ENCODE data around the gene UBAC1.

The UBAC1 gene

DNA sequence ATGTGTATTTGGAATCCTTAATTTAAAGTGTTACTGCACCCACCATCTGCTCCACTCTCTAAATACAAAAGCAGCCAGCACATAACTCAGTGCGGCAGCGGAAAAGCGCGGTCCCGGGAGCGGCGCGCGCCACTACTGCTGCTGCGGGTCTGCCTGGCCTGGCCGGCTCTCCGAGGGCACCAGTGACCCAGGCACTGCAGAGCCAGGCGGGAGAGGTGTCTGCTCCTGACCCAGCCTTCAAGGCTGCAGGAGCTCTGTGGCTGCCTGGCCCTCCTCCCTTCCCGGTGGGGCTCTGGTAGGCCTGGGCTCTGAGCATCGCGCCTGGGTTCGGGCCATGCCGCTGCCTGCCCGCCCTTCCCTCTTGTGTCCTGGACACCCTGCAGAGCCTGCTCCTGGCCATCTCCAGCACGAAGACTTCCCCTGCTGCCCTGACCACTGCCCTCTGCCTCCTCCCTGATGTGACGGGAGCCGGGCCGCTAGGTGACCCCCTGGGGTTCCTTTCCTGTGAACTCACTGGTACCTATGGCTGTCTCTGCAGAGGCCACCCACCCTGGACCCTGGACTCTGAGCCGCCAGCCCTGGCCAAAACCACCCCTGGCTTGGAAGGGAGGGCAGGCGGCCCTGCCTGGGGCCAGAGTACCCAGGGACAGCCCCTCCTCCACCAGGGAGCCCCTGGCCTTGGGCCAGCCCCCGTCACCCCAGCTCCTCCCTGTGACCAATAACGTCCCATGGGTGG lies 32.8 kb upstream of the UBAC1 start:
- TF ChIP-seq, protein P1, sequence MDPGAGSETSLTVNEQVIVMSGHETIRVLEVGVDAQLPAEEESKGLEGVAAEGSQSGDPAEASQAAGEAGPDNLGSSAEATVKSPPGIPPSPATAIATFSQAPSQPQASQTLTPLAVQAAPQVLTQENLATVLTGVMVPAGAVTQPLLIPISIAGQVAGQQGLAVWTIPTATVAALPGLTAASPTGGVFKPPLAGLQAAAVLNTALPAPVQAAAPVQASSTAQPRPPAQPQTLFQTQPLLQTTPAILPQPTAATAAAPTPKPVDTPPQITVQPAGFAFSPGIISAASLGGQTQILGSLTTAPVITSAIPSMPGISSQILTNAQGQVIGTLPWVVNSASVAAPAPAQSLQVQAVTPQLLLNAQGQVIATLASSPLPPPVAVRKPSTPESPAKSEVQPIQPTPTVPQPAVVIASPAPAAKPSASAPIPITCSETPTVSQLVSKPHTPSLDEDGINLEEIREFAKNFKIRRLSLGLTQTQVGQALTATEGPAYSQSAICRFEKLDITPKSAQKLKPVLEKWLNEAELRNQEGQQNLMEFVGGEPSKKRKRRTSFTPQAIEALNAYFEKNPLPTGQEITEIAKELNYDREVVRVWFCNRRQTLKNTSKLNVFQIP (CRISPR knock-in tag; IDR thresholded peaks at IDR 0.05; ENCODE audit: borderline replicate concordance, low read depth): no peak
- no peak for TF ChIP-seq ZNF70 (CRISPR knock-in tag; IDR thresholded peaks at IDR 0.05)
- no peak for TF ChIP-seq ZC3H10 (CRISPR knock-in tag; IDR thresholded peaks at IDR 0.05)
- no peak for TF ChIP-seq ZFP30 (CRISPR knock-in tag; IDR thresholded peaks at IDR 0.05)
- no peak for TF ChIP-seq TCF4 (CRISPR knock-in tag; IDR thresholded peaks at IDR 0.05; ENCODE audit: borderline replicate concordance)
- TF ChIP-seq BACH2 (CRISPR knock-in tag; IDR thresholded peaks at IDR 0.05; ENCODE audit: borderline replicate concordance): no peak
- no peak for TF ChIP-seq CSDC2 (CRISPR knock-in tag; IDR thresholded peaks at IDR 0.05)
- no peak for TF ChIP-seq PPARA (CRISPR knock-in tag; IDR thresholded peaks at IDR 0.05; ENCODE audit: borderline replicate concordance)
- TF ChIP-seq, protein P2, sequence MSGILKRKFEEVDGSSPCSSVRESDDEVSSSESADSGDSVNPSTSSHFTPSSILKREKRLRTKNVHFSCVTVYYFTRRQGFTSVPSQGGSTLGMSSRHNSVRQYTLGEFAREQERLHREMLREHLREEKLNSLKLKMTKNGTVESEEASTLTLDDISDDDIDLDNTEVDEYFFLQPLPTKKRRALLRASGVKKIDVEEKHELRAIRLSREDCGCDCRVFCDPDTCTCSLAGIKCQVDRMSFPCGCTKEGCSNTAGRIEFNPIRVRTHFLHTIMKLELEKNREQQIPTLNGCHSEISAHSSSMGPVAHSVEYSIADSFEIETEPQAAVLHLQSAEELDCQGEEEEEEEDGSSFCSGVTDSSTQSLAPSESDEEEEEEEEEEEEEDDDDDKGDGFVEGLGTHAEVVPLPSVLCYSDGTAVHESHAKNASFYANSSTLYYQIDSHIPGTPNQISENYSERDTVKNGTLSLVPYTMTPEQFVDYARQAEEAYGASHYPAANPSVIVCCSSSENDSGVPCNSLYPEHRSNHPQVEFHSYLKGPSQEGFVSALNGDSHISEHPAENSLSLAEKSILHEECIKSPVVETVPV (CRISPR knock-in tag; IDR thresholded peaks at IDR 0.05): no peak
- TF ChIP-seq, protein P3, sequence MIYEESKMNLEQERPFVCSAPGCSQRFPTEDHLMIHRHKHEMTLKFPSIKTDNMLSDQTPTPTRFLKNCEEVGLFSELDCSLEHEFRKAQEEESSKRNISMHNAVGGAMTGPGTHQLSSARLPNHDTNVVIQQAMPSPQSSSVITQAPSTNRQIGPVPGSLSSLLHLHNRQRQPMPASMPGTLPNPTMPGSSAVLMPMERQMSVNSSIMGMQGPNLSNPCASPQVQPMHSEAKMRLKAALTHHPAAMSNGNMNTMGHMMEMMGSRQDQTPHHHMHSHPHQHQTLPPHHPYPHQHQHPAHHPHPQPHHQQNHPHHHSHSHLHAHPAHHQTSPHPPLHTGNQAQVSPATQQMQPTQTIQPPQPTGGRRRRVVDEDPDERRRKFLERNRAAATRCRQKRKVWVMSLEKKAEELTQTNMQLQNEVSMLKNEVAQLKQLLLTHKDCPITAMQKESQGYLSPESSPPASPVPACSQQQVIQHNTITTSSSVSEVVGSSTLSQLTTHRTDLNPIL (CRISPR knock-in tag; IDR thresholded peaks at IDR 0.05; ENCODE audit: low read depth): no peak
- TF ChIP-seq RARB (CRISPR knock-in tag; IDR thresholded peaks at IDR 0.05): no peak
- no peak for TF ChIP-seq ISL1 (CRISPR knock-in tag; IDR thresholded peaks at IDR 0.05)
- 0 out of 3 replicates have a peak, but pooled peaks have one; percentile 2 for ATAC-seq

DNA sequence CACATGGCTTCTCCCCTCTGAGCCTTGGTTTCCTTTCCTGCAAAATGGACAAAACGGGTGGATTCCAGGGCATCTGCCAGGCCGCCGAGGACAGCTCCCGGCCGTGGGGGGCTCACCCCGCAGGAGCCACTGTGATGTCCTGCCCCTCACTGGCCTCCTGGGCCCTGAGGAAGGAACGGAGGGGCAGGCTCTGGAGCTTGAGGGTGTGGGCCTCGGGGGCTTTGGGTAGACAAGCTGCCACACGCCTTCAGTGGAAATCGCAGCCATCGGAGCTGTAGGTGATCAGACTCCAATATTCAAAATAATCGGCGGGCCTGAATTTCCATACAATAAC lies 32.2 kb upstream of the UBAC1 start:
- no peak; the same call in 2 of the 3 replicates for ATAC-seq
- TF ChIP-seq ZNF565 (CRISPR knock-in tag; conservative IDR thresholded peaks at IDR 0.05; ENCODE audit: low read depth) (no peak), TOX (CRISPR knock-in tag; IDR thresholded peaks at IDR 0.05; ENCODE audit: borderline replicate concordance) (no peak), PPARA (CRISPR knock-in tag; IDR thresholded peaks at IDR 0.05; ENCODE audit: borderline replicate concordance) (no peak), ZFP3 (CRISPR knock-in tag; IDR thresholded peaks at IDR 0.05) (no peak), ARNTL (CRISPR knock-in tag; IDR thresholded peaks at IDR 0.05; ENCODE audit: borderline replicate concordance, low read depth) (no peak), SNAI2 (CRISPR knock-in tag; IDR thresholded peaks at IDR 0.05) (no peak), TCF4 (CRISPR knock-in tag; IDR thresholded peaks at IDR 0.05; ENCODE audit: borderline replicate concordance) (no peak)
- TF ChIP-seq, protein P1 (CRISPR knock-in tag; IDR thresholded peaks at IDR 0.05; ENCODE audit: borderline replicate concordance, low read depth): no peak
- TF ChIP-seq, protein P2 (CRISPR knock-in tag; IDR thresholded peaks at IDR 0.05): no peak

DNA sequence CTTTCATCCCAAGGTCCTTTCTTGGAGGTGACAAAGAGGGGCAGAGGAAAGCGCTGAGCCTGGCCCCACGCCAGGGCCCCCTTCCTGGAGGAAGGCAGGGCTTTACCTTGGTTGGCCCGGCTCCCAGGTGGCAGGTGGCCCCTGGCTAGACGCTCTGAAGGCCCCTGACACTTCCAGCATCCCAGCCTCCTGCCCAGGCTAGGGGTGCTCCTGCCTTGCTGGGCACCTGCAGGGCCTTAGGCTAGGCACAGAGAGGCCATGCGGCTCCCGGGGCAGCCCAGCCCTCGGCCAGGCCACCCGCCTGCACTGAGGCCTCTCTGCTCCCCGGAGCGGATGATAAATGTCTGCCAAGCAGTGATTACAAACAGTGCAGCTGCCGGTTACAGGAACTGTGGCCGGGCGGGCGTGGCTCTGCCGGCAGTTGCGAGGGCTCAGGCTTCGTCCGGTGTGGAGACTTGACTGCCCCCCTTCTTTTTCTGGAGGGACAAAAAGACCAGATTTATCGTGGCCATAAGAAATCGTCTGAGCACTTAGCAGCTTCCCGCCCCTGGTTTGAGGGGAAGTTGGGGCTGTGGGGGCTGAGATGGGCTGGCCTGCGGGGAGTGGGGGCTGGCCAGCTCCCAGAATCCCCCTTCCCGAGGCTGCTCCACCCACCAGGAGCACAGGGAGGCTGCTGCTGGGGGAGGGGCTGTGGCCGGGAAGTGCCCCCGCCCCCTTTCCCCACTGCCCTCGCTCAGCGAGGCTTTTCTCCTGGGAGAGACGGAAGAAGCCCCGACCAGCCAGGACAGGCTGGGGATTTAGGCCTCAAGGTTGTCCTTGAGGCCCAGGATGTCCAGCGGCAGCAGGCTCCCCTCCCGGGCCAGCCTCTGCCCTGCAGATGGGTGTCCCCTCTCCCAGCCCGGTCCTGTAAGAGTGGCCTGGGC lies 31.6 kb upstream of the UBAC1 start:
- ATAC-seq: peak; percentile 89
- TF ChIP-seq ZNF70 (CRISPR knock-in tag; IDR thresholded peaks at IDR 0.05) (peak; percentile 33; the same call in 1 of the 2 replicates), TCF4 (CRISPR knock-in tag; IDR thresholded peaks at IDR 0.05; ENCODE audit: borderline replicate concordance) (peak; percentile 48; the same call in 1 of the 2 replicates), ZC3H10 (CRISPR knock-in tag; IDR thresholded peaks at IDR 0.05) (no peak), ISL1 (CRISPR knock-in tag; IDR thresholded peaks at IDR 0.05) (no peak), GLIS3 (CRISPR knock-in tag; IDR thresholded peaks at IDR 0.05) (0 out of 2 replicates have a peak, but pooled peaks have one; percentile 5)
- TF ChIP-seq, protein P4, sequence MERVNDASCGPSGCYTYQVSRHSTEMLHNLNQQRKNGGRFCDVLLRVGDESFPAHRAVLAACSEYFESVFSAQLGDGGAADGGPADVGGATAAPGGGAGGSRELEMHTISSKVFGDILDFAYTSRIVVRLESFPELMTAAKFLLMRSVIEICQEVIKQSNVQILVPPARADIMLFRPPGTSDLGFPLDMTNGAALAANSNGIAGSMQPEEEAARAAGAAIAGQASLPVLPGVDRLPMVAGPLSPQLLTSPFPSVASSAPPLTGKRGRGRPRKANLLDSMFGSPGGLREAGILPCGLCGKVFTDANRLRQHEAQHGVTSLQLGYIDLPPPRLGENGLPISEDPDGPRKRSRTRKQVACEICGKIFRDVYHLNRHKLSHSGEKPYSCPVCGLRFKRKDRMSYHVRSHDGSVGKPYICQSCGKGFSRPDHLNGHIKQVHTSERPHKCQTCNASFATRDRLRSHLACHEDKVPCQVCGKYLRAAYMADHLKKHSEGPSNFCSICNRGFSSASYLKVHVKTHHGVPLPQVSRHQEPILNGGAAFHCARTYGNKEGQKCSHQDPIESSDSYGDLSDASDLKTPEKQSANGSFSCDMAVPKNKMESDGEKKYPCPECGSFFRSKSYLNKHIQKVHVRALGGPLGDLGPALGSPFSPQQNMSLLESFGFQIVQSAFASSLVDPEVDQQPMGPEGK (CRISPR knock-in tag; IDR thresholded peaks at IDR 0.05; ENCODE audit: borderline replicate concordance): no peak

All from SK-N-SH treated with all-trans-retinoic acid at 6 μM for 48 hours (cell line).